Activated naive CD4-positive, alpha-beta T cell (primary cell): ENCODE results near the gene NUPR2.
"Not testable (repeated sequence)": the region's sequence is repeated elsewhere in the genome, so short reads cannot be mapped to it uniquely, and the experiment has no call there.

ENCODE experiments used
- DNase-seq, 4 experiments: peaks; one replicate each; lab custom pipeline; 2025; lab: John Stamatoyannopoulos, UW

NUPR2 gene

DNA sequence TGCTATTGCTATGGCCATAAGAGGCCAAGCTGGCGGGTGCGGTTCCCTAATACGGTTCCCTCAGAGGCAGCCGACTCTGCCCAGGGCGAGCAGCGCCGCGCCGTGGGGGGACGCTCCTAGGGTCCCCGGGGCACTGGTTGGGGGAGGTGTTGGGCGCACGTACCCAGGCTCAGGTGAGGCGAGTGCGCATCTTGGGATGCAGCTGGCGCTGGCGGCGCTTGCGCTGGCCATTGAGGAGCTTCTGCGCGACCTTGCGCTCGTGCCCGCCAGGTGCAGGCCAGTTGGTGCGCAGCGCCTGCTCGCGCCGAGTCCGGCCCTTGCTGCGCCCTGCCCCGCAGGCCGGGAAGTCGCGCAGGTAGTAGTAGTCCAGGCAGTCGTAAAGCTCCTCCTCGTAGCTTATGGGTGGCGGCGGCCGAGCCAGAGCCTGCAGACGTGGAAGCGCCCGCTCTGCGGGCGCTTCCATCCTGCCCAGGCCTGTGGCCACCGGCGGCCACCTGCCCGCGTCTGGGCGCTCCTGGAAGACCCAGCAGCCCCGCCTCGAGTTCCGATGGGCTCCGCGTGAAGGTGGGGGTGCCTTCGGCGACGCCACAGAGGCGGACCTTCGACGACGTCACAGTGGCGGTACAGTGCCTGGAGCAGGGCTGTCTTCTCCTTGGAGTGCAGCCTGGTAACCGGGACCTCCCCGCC, at the start of gene NUPR2:
NUPR2 (minus strand) TSS at position 566 of the 687 bp plus-strand sequence; CDS start at position 463, 103 bp downstream.
- no peak for DNase-seq

GRCh38 chr7:56157238-56157790, 41.1 kb upstream of the NUPR2 start:
- DNase-seq = no peak

DNA sequence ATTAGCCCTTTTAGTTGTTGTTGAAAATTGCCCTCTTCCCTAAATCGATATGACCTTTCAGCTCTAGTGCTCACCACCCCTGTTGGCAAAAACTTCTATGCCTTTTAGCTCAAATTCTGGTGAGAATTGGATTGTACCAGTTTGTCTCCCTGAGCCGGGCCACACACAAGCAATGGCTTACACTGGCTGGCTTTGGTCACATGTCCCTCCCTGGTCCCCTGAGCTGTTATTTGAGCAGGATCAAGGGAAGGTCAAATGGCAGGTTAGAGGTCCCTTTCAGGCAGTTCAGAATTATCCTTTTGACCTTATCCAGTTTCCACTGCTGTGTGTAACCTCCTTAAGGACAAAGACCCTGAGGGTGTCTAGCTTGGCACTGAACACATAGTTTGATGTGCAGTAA, 14.8 kb upstream of the NUPR2 start:
- DNase-seq = not testable (repeated sequence)

- no peak for DNase-seq
Observed at GRCh38 chr7:56127241-56127975, 11.2 kb upstream of the NUPR2 start.

DNA sequence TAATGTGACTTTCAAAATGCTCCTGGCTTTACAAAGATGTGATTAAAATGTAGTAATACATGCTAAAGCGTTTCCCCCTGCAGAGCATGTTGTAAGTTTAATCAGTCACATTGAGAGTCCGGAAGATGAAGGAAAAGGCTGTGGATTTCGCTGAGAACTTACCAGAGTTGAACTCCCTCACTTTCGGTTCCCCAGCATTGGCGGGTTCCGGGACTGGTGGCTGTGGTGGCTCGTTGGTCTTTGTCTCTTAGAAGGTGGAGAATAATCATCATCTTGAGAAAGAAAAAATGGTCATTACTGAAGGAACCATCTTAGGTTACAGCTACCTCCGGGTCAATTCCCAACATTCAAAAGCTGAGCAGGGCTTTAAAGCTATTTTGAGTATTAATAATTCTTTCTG, 9.6 kb upstream of the NUPR2 start:
- no peak for DNase-seq

GRCh38 chr7:56124981-56125380, 8.8 kb upstream of the NUPR2 start:
- no peak for DNase-seq

DNA sequence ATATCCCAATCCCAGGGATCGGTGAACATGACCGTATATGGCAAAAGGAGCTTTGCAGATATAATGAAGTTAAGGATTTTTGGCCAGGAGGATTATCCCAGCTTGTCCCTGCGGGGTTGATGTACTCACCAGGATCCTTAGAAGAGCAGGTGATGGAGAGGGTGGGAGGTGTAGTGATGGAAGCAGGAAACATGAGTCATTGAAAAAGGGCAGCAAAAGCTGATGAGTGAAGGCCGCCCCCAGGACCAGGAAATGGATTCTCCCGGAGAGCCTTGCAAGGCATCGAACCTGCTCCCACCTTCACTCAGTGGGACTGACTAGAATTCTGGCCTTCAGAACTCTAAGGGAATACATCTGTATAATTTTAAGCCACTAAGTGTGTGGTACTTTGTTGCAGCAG, 5.2 kb upstream of the NUPR2 start:
- no peak for DNase-seq

- DNase-seq = not testable (repeated sequence)
Observed at GRCh38 chr7:56112244-56112643, 4.0 kb downstream of the NUPR2 start.

DNA sequence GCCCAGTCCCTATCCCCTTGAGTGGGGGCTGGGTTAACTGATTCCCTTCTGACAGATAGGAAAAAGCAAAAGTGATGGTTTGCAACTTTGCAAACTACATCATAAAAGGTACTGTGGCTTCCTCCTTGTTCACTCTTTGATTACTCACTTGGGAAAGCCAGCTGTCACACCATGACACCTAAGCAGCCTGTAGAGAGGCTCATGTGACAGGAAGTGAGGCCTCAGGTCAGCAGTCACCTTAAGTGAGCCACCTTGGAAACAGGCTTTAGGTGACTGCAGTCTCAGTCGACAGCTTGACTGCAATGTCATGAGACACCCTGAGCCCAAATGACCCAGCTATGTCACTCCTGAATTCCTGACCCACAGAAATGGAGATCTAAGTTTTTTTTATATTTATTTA, 5.6 kb downstream of the NUPR2 start:
- DNase-seq = no peak

DNA sequence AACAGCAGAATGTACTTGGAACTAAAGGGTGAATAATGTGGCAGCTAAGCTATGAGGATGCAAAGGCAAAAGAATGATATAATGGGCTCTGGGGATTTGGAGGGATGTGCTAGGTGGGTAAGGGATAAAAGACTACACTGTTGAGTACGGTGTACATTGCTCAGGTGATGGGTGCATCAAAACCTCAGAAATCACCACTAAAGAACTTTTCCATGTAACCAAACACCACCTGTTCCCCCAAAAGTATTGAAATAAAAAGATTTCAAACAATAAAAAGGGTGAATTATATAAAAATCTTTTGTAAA, 8.3 kb downstream of the NUPR2 start:
- no peak for DNase-seq

- DNase-seq = peak; percentile 63 to 86 (median 80)
Observed at GRCh38 chr7:56106108-56107073, 9.8 kb downstream of the NUPR2 start, which contains the start of gene CHCHD2. Gene CHCHD2, minus strand, starts transcription at chr7:56106476. Its CDS starts 63 bp downstream, at chr7:56106413.

- no peak for DNase-seq
Observed at GRCh38 chr7:56105508-56105907, 10.7 kb downstream of the NUPR2 start.

DNA sequence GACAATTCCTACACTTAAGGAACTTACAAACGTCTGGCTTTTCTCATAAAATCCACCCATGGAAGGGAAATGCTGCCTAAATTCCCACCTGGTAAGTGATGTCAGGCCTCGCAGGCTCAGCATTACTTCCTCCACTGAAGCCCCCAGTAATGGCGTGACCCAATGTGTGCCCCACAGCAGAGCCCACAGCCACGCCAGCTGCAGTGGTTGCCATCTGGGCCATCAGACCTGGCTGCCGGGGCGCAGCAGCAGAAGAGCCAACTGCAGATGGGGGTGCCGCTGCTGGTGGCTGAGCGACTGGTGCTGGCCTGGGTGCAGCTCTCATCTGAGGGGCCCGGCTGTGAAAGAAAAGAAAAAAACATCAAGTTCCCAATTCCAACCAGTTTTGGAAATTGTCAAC, 12.1 kb downstream of the NUPR2 start:
- not testable (repeated sequence) for DNase-seq

GRCh38 chr7:56099653-56100052, 16.6 kb downstream of the NUPR2 start:
- no peak for DNase-seq

GRCh38 chr7:56098187-56099008, 17.8 kb downstream of the NUPR2 start:
- DNase-seq = not testable (repeated sequence)

DNA sequence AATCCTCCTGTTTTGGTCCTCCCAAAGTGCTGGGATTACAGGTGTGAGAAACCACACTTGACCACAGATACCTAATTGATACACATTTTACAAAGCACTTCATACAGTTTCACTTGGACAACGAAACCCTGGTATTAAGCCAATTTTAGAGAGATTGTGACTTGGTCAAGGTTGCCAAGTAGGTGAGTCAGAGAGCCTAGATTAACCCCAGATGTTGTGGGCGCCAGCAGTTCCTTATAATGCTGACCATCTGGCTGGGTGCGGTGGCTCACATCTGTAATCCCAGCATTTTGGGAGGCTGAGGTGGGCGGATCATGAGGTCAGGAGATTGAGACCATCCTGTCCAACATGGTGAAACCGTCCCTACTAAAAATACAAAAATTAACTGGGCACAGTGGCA, 18.5 kb downstream of the NUPR2 start:
- no peak for DNase-seq

- no peak for DNase-seq
Observed at GRCh38 chr7:56092789-56093531, 23.3 kb downstream of the NUPR2 start, which contains the start of gene PHKG1. Gene PHKG1, minus strand, starts transcription at chr7:56092952. Its CDS starts 4,011 bp downstream, at chr7:56088941.

- not testable (repeated sequence) for DNase-seq
Observed at GRCh38 chr7:56092388-56092787, 23.8 kb downstream of the NUPR2 start.

DNA sequence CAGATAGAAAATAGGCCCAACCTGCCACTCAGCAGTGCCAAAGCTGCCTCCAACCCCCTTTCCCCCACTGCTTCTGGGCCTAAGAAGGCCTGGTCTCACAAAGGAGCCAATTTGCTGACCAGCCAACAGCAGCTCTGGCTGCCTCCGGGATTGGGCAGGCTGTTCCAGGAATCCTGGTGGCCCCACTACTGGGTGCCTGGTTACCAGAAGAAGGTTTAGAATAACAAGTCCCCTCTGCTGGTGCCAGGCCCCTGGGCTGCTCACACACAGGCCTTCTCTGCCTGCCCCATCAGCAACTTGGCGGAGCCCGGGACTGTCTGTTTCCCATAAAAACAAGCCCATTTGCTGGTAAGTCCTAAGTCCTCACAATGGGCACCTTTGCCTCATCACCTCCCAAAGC, 24.6 kb downstream of the NUPR2 start:
- no peak for DNase-seq

DNA sequence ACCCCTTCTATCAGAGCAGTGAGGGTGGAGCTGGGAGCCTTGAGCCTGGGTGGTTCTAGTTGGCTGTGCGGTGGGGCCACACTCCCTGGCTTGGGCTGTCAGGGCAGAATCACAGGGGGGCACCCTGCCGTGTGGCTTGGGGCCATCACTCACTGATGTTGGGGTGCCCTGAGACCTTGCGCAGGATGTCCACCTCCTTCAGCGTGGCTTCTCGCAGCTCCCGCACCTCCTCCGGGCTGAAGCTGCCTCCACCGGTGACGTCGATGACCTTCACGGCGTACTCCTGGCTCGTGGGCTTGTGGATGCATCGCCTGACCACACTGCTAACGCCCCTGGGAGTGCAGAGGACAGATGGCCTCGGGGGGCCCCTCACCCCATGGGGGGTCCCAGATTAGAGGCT, 28.8 kb downstream of the NUPR2 start:
- DNase-seq = no peak
